KMS-11 (cell line): Measurements from ENCODE around the gene MYL2.

ENCODE experiments used
- H2AFZ ChIP-seq: fragments of 200-600 bp; sonication (generic); 2 replicates; pipeline ENCODE4 v1.6.1; 2016; ENCODE audit warnings: antibody characterized with exemption, mixed run types, low read depth
- H3K27ac ChIP-seq: fragments of 200-600 bp; sonication (generic); 2 replicates; pipeline ENCODE4 v1.6.1; 2016; ENCODE audit warnings: mild to moderate bottlenecking, mixed run types
- H3K27me3 ChIP-seq: fragments of 200-600 bp; sonication (generic); 2 replicates; pipeline ENCODE4 v1.6.1; 2017; ENCODE audit warnings: mild to moderate bottlenecking, low read depth, mixed run types, moderate library complexity; ENCODE audit not compliant: insufficient read depth
- H3K36me3 ChIP-seq: fragments of 200-600 bp; sonication (generic); 2 replicates; pipeline ENCODE4 v1.6.1; 2017; ENCODE audit warnings: mild to moderate bottlenecking, mixed run types; ENCODE audit not compliant: insufficient read depth
- H3K4me1 ChIP-seq: fragments of 200-600 bp; sonication (generic); 2 replicates; pipeline ENCODE4 v1.6.1; 2016; ENCODE audit warnings: mild to moderate bottlenecking, low read depth, mixed run types; ENCODE audit not compliant: poor library complexity, severe bottlenecking
- H3K4me2 ChIP-seq: fragments of 200-600 bp; sonication (generic); 2 replicates; pipeline ENCODE4 v1.7.0; 2016; ENCODE audit warnings: mild to moderate bottlenecking, mixed run types
- H3K4me3 ChIP-seq: fragments of 200-600 bp; sonication (generic); IDR thresholded peaks from 2 replicates; pipeline ENCODE4 v1.6.1; 2017; ENCODE audit warnings: low read depth, low read length, mixed read lengths; ENCODE audit not compliant: insufficient read depth
- H3K79me2 ChIP-seq: fragments of 200-600 bp; sonication (generic); 2 replicates; pipeline ENCODE4 v1.6.1; 2016; ENCODE audit warnings: low read depth, mixed run types; ENCODE audit not compliant: insufficient read depth
- H3K9ac ChIP-seq: fragments of 200-600 bp; sonication (generic); 2 replicates; pipeline ENCODE4 v1.6.1; 2016; ENCODE audit warnings: mild to moderate bottlenecking, mixed run types
- H4K20me1 ChIP-seq: fragments of 200-600 bp; sonication (generic); 2 replicates; pipeline ENCODE4 v1.6.1; 2016; ENCODE audit warnings: mild to moderate bottlenecking, mixed run types; ENCODE audit not compliant: insufficient read depth
- TF ChIP-seq, protein P1 (sequence below): fragments of 200-600 bp; sonication (generic); conservative IDR thresholded peaks from 2 replicates; pipeline ENCODE4 v1.6.1; 2017; ENCODE audit warnings: low read depth, mild to moderate bottlenecking, antibody characterized with exemption, low read length, moderate library complexity, mixed read lengths

Gene MYL2

DNA sequence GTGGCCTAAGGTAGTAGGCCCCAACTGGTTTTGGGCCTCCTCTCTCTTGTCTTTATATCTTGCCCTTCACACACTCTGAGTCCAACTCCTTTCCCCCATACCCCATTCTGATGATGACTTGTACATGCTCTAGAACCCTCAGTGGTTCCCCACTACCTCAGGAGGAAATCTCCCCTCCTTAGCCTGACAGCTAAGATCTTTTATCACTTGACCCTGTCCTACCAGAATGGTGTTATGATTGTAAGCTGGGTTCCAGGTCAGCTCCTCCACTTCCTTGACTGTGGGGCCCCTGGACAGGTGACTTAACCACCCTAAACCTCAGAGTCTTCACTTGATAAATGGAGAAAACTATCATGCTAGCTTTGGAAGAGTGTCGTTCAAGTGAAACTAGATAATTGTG lies 9.4 kb upstream of the MYL2 start:
- Histone ChIP-seq H3K4me1 (no peaks in the 10 kb centered on the region), H3K4me2 (no peak overlapping the region), H3K27me3 (no peaks in the 10 kb centered on the region), H3K27ac (no peak overlapping the region), H2AFZ (no peak overlapping the region), H4K20me1 (no peaks in the 10 kb centered on the region), H3K36me3 (no peaks in the 10 kb centered on the region), H3K79me2 (no peaks in the 10 kb centered on the region), H3K9ac (no peak overlapping the region), H3K4me3 (no peak overlapping the region)
- TF ChIP-seq, protein P1, sequence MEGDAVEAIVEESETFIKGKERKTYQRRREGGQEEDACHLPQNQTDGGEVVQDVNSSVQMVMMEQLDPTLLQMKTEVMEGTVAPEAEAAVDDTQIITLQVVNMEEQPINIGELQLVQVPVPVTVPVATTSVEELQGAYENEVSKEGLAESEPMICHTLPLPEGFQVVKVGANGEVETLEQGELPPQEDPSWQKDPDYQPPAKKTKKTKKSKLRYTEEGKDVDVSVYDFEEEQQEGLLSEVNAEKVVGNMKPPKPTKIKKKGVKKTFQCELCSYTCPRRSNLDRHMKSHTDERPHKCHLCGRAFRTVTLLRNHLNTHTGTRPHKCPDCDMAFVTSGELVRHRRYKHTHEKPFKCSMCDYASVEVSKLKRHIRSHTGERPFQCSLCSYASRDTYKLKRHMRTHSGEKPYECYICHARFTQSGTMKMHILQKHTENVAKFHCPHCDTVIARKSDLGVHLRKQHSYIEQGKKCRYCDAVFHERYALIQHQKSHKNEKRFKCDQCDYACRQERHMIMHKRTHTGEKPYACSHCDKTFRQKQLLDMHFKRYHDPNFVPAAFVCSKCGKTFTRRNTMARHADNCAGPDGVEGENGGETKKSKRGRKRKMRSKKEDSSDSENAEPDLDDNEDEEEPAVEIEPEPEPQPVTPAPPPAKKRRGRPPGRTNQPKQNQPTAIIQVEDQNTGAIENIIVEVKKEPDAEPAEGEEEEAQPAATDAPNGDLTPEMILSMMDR, result no peak

DNA sequence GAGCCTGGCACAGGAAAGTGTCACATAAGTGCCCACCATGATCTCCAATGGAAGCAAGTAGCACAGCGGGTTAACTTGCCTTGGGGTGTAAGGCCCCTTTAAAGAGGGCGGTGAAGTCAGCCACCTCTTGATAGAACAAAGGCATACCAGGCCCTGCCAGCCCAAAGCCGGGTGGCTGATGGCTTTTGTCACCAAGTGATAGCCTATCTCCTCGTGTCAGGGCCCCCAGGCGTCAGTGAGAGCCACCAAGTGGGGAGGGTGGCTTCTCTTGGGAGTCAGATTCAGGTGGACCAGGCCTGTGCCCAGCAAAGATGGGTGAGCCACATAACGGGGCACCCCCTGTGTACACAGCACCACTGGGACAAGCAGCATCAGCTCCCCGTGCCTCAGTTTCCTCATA lies 8.3 kb upstream of the MYL2 start:
- no peak overlapping the region for H3K27ac ChIP-seq
- H3K4me1 ChIP-seq, result no peaks in the 10 kb centered on the region
- no peaks in the 10 kb centered on the region for H3K27me3 ChIP-seq
- H3K36me3 ChIP-seq, result no peaks in the 10 kb centered on the region
- H4K20me1 ChIP-seq, result no peaks in the 10 kb centered on the region
- no peak overlapping the region for H2AFZ ChIP-seq
- no peaks in the 10 kb centered on the region for H3K79me2 ChIP-seq
- no peak overlapping the region for H3K9ac ChIP-seq
- TF ChIP-seq, protein P1, result no peak
- no peak overlapping the region for H3K4me3 ChIP-seq
- no peak overlapping the region for H3K4me2 ChIP-seq

DNA sequence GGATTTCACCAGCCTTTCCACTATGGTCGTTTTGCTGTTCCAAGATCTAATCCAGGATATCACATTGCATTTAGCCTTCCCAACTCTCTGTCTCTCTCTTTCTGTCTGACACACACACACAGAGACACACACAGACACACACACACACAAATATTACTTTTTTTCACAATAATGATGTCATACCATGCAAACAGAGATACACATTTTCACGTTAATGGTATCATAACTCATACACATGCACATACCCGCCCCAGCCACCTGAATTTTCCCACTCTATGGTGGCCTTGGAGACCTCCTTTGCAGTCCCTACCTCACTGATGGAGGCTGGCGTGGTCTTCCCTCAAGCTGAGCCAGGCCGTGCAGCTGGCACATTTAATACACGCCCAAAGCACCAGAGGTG lies 7.2 kb upstream of the MYL2 start:
- Histone ChIP-seq H4K20me1 (no peaks in the 10 kb centered on the region), H3K79me2 (no peaks in the 10 kb centered on the region), H3K4me2 (no peak overlapping the region), H3K9ac (no peak overlapping the region), H3K4me3 (no peak overlapping the region), H3K4me1 (no peaks in the 10 kb centered on the region), H3K36me3 (no peaks in the 10 kb centered on the region), H3K27me3 (no peaks in the 10 kb centered on the region), H2AFZ (no peak overlapping the region), H3K27ac (no peak overlapping the region)
- TF ChIP-seq, protein P1, result no peak

DNA sequence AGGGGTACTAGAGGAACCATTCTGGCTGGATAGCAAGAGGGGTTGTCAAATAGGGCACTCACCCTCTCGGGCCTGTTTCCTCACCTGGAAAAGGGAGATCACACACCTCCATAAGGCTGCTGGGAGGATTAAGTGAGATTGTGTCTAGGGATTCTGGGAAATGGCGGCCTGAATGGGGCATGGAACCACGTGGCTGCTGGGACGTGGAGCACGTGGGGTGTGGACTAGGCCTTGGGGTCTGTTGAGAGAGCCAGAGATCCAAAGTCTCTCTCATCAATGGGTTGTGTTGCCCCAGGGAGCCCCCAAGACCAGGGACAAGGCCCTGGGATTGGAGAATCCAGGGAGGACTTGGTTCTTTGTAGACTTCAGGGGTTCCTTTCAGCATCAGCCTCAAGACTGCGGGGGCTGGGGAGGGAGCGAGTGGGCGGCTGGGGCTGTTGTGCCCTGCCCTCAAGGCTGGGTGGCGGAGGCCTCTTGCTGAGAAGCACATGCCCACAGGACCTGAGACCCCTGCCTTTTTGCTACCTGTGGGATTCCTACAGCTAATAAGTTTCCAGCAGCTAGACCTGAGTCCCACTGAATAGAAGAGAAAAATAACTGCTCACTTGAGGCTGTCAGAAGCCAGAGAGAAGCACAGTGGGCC lies 3.4 kb upstream of the MYL2 start:
- no peak overlapping the region for H3K4me2 ChIP-seq

More for the DNA sequence above, 3.4 kb upstream of the MYL2 start:
- Histone ChIP-seq H3K9ac (no peak overlapping the region), H4K20me1 (no peaks in the 10 kb centered on the region), H3K4me1 (no peaks in the 10 kb centered on the region), H3K36me3 (no peaks in the 10 kb centered on the region), H3K79me2 (no peaks in the 10 kb centered on the region), H3K4me3 (no peak overlapping the region), H3K27ac (no peak overlapping the region), H2AFZ (no peak overlapping the region), H3K27me3 (no peaks in the 10 kb centered on the region)
- TF ChIP-seq, protein P1, result no peak
